WERI-Rb-1 (cell line): ENCODE measurements around the gene RHOT2.

Experiments
- DNase-seq: peaks from one replicate; pipeline ENCODE4 v3.0.0-alpha.2; 2020
- H3K27ac ChIP-seq: fragments of 250-450 bp; sonication (Bioruptor Pico); 2 replicates; pipeline ENCODE4 v1.5.1; 2020; ENCODE audit warnings: mild to moderate bottlenecking, moderate library complexity
- H3K27me3 ChIP-seq: fragments of 250-450 bp; sonication (Bioruptor Pico); 2 replicates; pipeline ENCODE4 v1.5.1; 2021; ENCODE audit warnings: mild to moderate bottlenecking, low read depth, moderate library complexity; ENCODE audit not compliant: insufficient read depth, severe bottlenecking
- H3K36me3 ChIP-seq: fragments of 250-450 bp; sonication (Bioruptor Pico); 2 replicates; pipeline ENCODE4 v1.5.1; 2020; ENCODE audit warnings: mild to moderate bottlenecking, moderate library complexity
- H3K4me3 ChIP-seq: 2 replicates; pipeline ENCODE4 v1.5.1; 2011; ENCODE audit warnings: low read depth, mild to moderate bottlenecking, control low read depth, low read length
- H3K9me3 ChIP-seq: fragments of 250-450 bp; sonication (Bioruptor Pico); 2 replicates; pipeline ENCODE4 v1.5.1; 2021; ENCODE audit warnings: mild to moderate bottlenecking, moderate library complexity; ENCODE audit not compliant: severe bottlenecking
- CTCF ChIP-seq: IDR thresholded peaks from 2 replicates; pipeline ENCODE4 v1.5.1; 2011; ENCODE audit warnings: low read depth, mild to moderate bottlenecking, control low read depth, inconsistent platforms, low read length

Gene RHOT2

GRCh38 chr16:707062-707538 lies 39.2 kb downstream of the RHOT2 start:
- H3K9me3 ChIP-seq = no peaks in the 10 kb centered on the region
- H3K27me3 ChIP-seq = peaks cover 15% of the 10 kb centered on the region
- H3K36me3 ChIP-seq = peaks cover 15% of the 10 kb centered on the region
- no peak overlapping the region for H3K27ac ChIP-seq
- TF ChIP-seq CTCF = no peak
- no peak for DNase-seq
- no peak overlapping the region for H3K4me3 ChIP-seq

- no peak for DNase-seq
- Histone ChIP-seq H3K4me3 (no peak overlapping the region), H3K27me3 (peaks cover 15% of the 10 kb centered on the region), H3K9me3 (no peaks in the 10 kb centered on the region), H3K27ac (no peak overlapping the region), H3K36me3 (peaks cover 5% of the 10 kb centered on the region)
- no peak for TF ChIP-seq CTCF
Measured at GRCh38 chr16:708019-708418, 40.1 kb downstream of the RHOT2 start.

GRCh38 chr16:708959-709358 lies 41.0 kb downstream of the RHOT2 start:
- H3K27me3 ChIP-seq = peaks cover 15% of the 10 kb centered on the region
- H3K4me3 ChIP-seq = no peak overlapping the region
- H3K27ac ChIP-seq = no peak overlapping the region
- no peak for DNase-seq
- peaks cover 1% of the 10 kb centered on the region for H3K36me3 ChIP-seq
- no peak for TF ChIP-seq CTCF
- no peaks in the 10 kb centered on the region for H3K9me3 ChIP-seq

- Histone ChIP-seq H3K27me3 (peaks cover 15% of the 10 kb centered on the region), H3K4me3 (no peak overlapping the region), H3K9me3 (no peaks in the 10 kb centered on the region), H3K36me3 (no peaks in the 10 kb centered on the region; the same call in 1 of the 2 replicates), H3K27ac (no peak overlapping the region)
- DNase-seq = peak; percentile 80
- TF ChIP-seq CTCF = peak; percentile 45
Measured at GRCh38 chr16:709566-710499, 41.9 kb downstream of the RHOT2 start.

GRCh38 chr16:710500-711075 lies 42.7 kb downstream of the RHOT2 start:
- H3K9me3 ChIP-seq = no peaks in the 10 kb centered on the region
- no peak overlapping the region for H3K4me3 ChIP-seq
- peaks cover 15% of the 10 kb centered on the region for H3K27me3 ChIP-seq
- H3K27ac ChIP-seq = no peak overlapping the region
- no peak for DNase-seq
- TF ChIP-seq CTCF = no peak
- no peaks in the 10 kb centered on the region for H3K36me3 ChIP-seq
